Inflammatory macrophage (primary cell): ENCODE results near the gene DCTN5.
A peak's percentile ranks its signal among the peaks of the same experiment; 100 is the strongest.
"Not testable (repeated sequence)": the region's sequence is repeated elsewhere in the genome, so short reads cannot be mapped to it uniquely, and the experiment has no call there.

ENCODE experiments used
- DNase-seq, 2 donors: peaks; one replicate each; pipeline ENCODE4 v3.0.0-alpha.2; 2020 to 2022
- total RNA-seq, 18 experiments: gene quantifications; one replicate each; lab custom pipeline; 2026; ENCODE audit warnings: mixed read lengths in 6 of 18, inconsistent platforms in 2 of 18; lab: John Stamatoyannopoulos, UW

DCTN5 gene
- total RNA-seq: 56.0 to 119 (median 89.2) reads per million in 18 experiments

- DNase-seq: peak; percentile 97 to 98
Measured at GRCh38 chr16:23640931-23641765, at the start of gene DCTN5, which contains the start of gene PALB2. Gene DCTN5, plus strand, starts transcription at chr16:23641466. Its CDS starts 77 bp downstream, at chr16:23641543. Gene PALB2, minus strand, starts transcription at chr16:23641310. Its CDS starts 153 bp downstream, at chr16:23641157.

GRCh38 chr16:23594186-23594585 is 47.1 kb upstream of the DCTN5 start:
- DNase-seq: no peak

GRCh38 chr16:23595246-23595950 is 45.9 kb upstream of the DCTN5 start:
- no peak for DNase-seq

- DNase-seq: peak; percentile 94 to 95
Measured at GRCh38 chr16:23595951-23596720, 45.1 kb upstream of the DCTN5 start, which contains the start of gene NDUFAB1. Gene NDUFAB1, minus strand, starts transcription at chr16:23596316. Its CDS starts 26 bp downstream, at chr16:23596290.

- peak; percentile 15 to 32 for DNase-seq
Measured at GRCh38 chr16:23597003-23597756, 44.1 kb upstream of the DCTN5 start.

- DNase-seq: peak in 1 of 2 donors; percentile 10
Measured at GRCh38 chr16:23607726-23608125, 33.5 kb upstream of the DCTN5 start.

GRCh38 chr16:23608194-23608593 is 33.1 kb upstream of the DCTN5 start:
- peak; percentile 38 to 48 for DNase-seq

- no peak for DNase-seq
Measured at GRCh38 chr16:23609929-23610328, 31.3 kb upstream of the DCTN5 start.

GRCh38 chr16:23610905-23611304 is 30.4 kb upstream of the DCTN5 start:
- not testable (repeated sequence) for DNase-seq

- DNase-seq: no peak
Measured at GRCh38 chr16:23611936-23612335, 29.3 kb upstream of the DCTN5 start.

GRCh38 chr16:23615805-23616204 is 25.5 kb upstream of the DCTN5 start:
- DNase-seq: no peak

- DNase-seq: no peak
Measured at GRCh38 chr16:23624092-23624491, 17.2 kb upstream of the DCTN5 start.

GRCh38 chr16:23629516-23629915 is 11.8 kb upstream of the DCTN5 start:
- DNase-seq: no peak

- not testable (repeated sequence) for DNase-seq
Measured at GRCh38 chr16:23631874-23632273, 9.4 kb upstream of the DCTN5 start.

- no peak for DNase-seq
Measured at GRCh38 chr16:23634461-23635036, 6.7 kb upstream of the DCTN5 start.

GRCh38 chr16:23635958-23636357 is 5.3 kb upstream of the DCTN5 start:
- no peak for DNase-seq

- peak; percentile 33 to 45 for DNase-seq
Measured at GRCh38 chr16:23640615-23640930, 693 bp upstream of the DCTN5 start.

- no peak for DNase-seq
Measured at GRCh38 chr16:23642246-23642774, 1.0 kb downstream of the DCTN5 start.

- DNase-seq: no peak
Measured at GRCh38 chr16:23650674-23651416, 9.6 kb downstream of the DCTN5 start.

GRCh38 chr16:23651943-23652468 is 10.7 kb downstream of the DCTN5 start:
- no peak for DNase-seq
